PFSK-1 (cell line): ENCODE data around the gene ZNF398.

Source experiments
- FOXP2 ChIP-seq: optimal IDR thresholded peaks from 2 replicates; pipeline ENCODE3; 2011; ENCODE audit warnings: borderline replicate concordance, control low read depth, inconsistent platforms; ENCODE audit not compliant: insufficient read depth; ENCODE audit errors: extremely low read length, extremely low read depth
- POLR2AphosphoS5 ChIP-seq: IDR thresholded peaks from 2 replicates; pipeline ENCODE4 v1.6.1; 2012; ENCODE audit warnings: low read depth, mild to moderate bottlenecking, control low read depth, low read length, moderate library complexity
- REST ChIP-seq, 2 experiments: IDR thresholded peaks; 2 replicates each; pipeline versions ENCODE4 v1.6.1 to v1.8.0; 2011 to 2012; ENCODE audit warnings: low read depth in 2 of 2, low read length in 2 of 2, control low read depth in 1 of 2, inconsistent platforms in 1 of 2, mild to moderate bottlenecking in 1 of 2, moderate library complexity in 1 of 2; ENCODE audit not compliant: insufficient read depth in 1 of 2
- SIN3A ChIP-seq: IDR thresholded peaks from 2 replicates; pipeline ENCODE4 v1.6.1; 2012; ENCODE audit warnings: mild to moderate bottlenecking, low read length, moderate library complexity, borderline replicate concordance; ENCODE audit not compliant: insufficient read depth
- TAF1 ChIP-seq: IDR thresholded peaks from 2 replicates; pipeline ENCODE4 v1.6.1; 2012; ENCODE audit warnings: low read length, control low read depth, borderline replicate concordance; ENCODE audit not compliant: insufficient read depth

The ZNF398 gene

DNA sequence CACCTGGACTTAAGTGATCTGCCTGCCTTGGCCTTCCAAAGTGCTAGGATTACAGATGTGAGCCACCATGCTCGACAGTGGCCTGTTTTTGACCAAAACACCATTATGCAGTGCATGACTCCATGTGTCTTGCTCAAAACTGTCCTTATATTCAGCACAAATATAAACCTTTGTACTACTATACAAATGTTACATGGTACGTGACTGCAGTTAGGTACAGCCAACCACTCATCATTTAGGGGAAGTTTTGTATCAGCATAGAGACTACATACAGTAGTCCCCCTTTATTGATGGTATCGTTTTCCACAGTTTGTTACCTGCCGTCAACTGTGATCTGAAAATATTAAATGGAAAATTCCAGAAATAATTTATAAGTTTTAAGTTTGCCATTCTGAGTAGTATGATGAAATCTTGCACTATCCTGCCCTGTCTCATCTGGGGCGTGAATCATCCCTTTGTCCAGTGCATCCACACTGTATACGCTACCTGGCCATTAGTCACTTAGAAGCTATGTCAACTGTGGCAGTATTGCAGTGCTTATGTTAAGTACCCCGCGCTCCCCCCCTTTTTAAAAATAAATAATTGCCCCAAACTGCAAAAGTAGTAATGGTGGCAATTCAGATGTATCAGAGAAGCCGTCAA is 24.8 kb downstream of the ZNF398 start:
- no peak for TF ChIP-seq REST (IDR thresholded peaks at IDR 0.05; ENCODE audit: insufficient read depth in 1 of 2, low read depth in 2 of 2, low read length in 2 of 2)
- TF ChIP-seq SIN3A = no peak
- no peak for TF ChIP-seq TAF1
- no peak for TF ChIP-seq POLR2AphosphoS5
- TF ChIP-seq FOXP2 = no peak

GRCh38 chr7:149172534-149172920 is 25.3 kb downstream of the ZNF398 start:
- TF ChIP-seq TAF1 (no peak), REST (IDR thresholded peaks at IDR 0.05; ENCODE audit: insufficient read depth in 1 of 2, low read depth in 2 of 2, low read length in 2 of 2) (no peak), FOXP2 (no peak), SIN3A (no peak), POLR2AphosphoS5 (no peak)

GRCh38 chr7:149175150-149175549 is 27.9 kb downstream of the ZNF398 start:
- no peak for TF ChIP-seq SIN3A
- no peak for TF ChIP-seq REST (IDR thresholded peaks at IDR 0.05; ENCODE audit: insufficient read depth in 1 of 2, low read depth in 2 of 2, low read length in 2 of 2)
- no peak for TF ChIP-seq TAF1
- no peak for TF ChIP-seq FOXP2
- TF ChIP-seq POLR2AphosphoS5 = no peak

GRCh38 chr7:149179241-149179640 is 32.0 kb downstream of the ZNF398 start:
- TF ChIP-seq POLR2AphosphoS5 (no peak), TAF1 (no peak), REST (IDR thresholded peaks at IDR 0.05; ENCODE audit: insufficient read depth in 1 of 2, low read depth in 2 of 2, low read length in 2 of 2) (no peak), FOXP2 (no peak), SIN3A (no peak)
